Left kidney (tissue), 8 donors: ENCODE data around the gene ANAPC4. TPM values are rescaled to one million over a fixed set of nuclear protein-coding genes. Genes with fewer than 3 reads are reported as not detected.
"Not testable (repeated sequence)": the region's sequence is repeated elsewhere in the genome, so short reads cannot be mapped to it uniquely, and the experiment has no call there.

ENCODE experiments used
- DNase-seq: peaks from one replicate; pipeline ENCODE4 v3.0.0-alpha.2; 2013
- long read RNA-seq, 8 donors: transcript quantifications; one replicate each; lab custom pipeline, GENCODE V29; 2026
- polyA plus RNA-seq: library from polyadenylated mRNA; unstranded; fragments of 120-200 nt; gene quantifications from one replicate; pipeline ENCODE4 v1.2.1, GENCODE V29; 2013; ENCODE audit not compliant: insufficient read length

Gene ANAPC4
- 67.8 TPM for polyA plus RNA-seq
- long read RNA-seq, donor 1, partial matches to known transcripts = 18 of 20 reads
- long read RNA-seq, donor 1, other reads (novel, unspliced or antisense) = 0 of 20 reads
- long read RNA-seq, donor 2, partial matches to known transcripts = 15 of 16 reads
- long read RNA-seq, donor 2, other reads (novel, unspliced or antisense) = 0 of 16 reads
- long read RNA-seq, donor 3, partial matches to known transcripts = 16 of 16 reads
- long read RNA-seq, donor 3, other reads (novel, unspliced or antisense) = 0 of 16 reads
- long read RNA-seq, donor 4, partial matches to known transcripts = 5 of 5 reads
- long read RNA-seq, donor 4, other reads (novel, unspliced or antisense) = 0 of 5 reads
- long read RNA-seq, donor 5, partial matches to known transcripts = 28 of 32 reads
- long read RNA-seq, donor 5, other reads (novel, unspliced or antisense) = 0 of 32 reads
- long read RNA-seq, donor 6, partial matches to known transcripts = 18 of 19 reads
- long read RNA-seq, donor 6, other reads (novel, unspliced or antisense) = 0 of 19 reads
- long read RNA-seq, donor 7, partial matches to known transcripts = 25 of 29 reads
- long read RNA-seq, donor 7, other reads (novel, unspliced or antisense) = 0 of 29 reads
- long read RNA-seq, donor 8, partial matches to known transcripts = 14 of 15 reads
- long read RNA-seq, donor 8, other reads (novel, unspliced or antisense) = 0 of 15 reads

GRCh38 chr4:25376754-25377571, at the start of gene ANAPC4:
Gene ANAPC4 (plus strand): TSS chr4:25377263. CDS start chr4:25377428, 165 bp downstream.
- peak; percentile 88 for DNase-seq

- DNase-seq = not testable (repeated sequence)
Measured at GRCh38 chr4:25328463-25328862, 48.6 kb upstream of the ANAPC4 start.

GRCh38 chr4:25330335-25330734, 46.7 kb upstream of the ANAPC4 start:
- no peak for DNase-seq

- DNase-seq = no peak
Measured at GRCh38 chr4:25330905-25331808, 45.9 kb upstream of the ANAPC4 start.

GRCh38 chr4:25343671-25344070, 33.4 kb upstream of the ANAPC4 start:
- no peak for DNase-seq

- DNase-seq = no peak
Measured at GRCh38 chr4:25345744-25346143, 31.3 kb upstream of the ANAPC4 start.

GRCh38 chr4:25346913-25347312, 30.1 kb upstream of the ANAPC4 start:
- DNase-seq = no peak

- no peak for DNase-seq
Measured at GRCh38 chr4:25347473-25347872, 29.6 kb upstream of the ANAPC4 start.

- DNase-seq = no peak
Measured at GRCh38 chr4:25347971-25348370, 29.1 kb upstream of the ANAPC4 start.

- no peak for DNase-seq
Measured at GRCh38 chr4:25350561-25350960, 26.5 kb upstream of the ANAPC4 start.

- DNase-seq = no peak
Measured at GRCh38 chr4:25351777-25352416, 25.2 kb upstream of the ANAPC4 start.

GRCh38 chr4:25356068-25356467, 21.0 kb upstream of the ANAPC4 start:
- DNase-seq = no peak

GRCh38 chr4:25358515-25359275, 18.4 kb upstream of the ANAPC4 start:
- no peak for DNase-seq

- DNase-seq = no peak
Measured at GRCh38 chr4:25361253-25361652, 15.8 kb upstream of the ANAPC4 start.

- peak; percentile 33 for DNase-seq
Measured at GRCh38 chr4:25367004-25367621, 9.9 kb upstream of the ANAPC4 start.

GRCh38 chr4:25367877-25368276, 9.2 kb upstream of the ANAPC4 start:
- DNase-seq = no peak

GRCh38 chr4:25368315-25368714, 8.7 kb upstream of the ANAPC4 start:
- no peak for DNase-seq

GRCh38 chr4:25370242-25370641, 6.8 kb upstream of the ANAPC4 start:
- DNase-seq = no peak

- not testable (repeated sequence) for DNase-seq
Measured at GRCh38 chr4:25372549-25372948, 4.5 kb upstream of the ANAPC4 start.
